ENCODE data around the gene PCED1B.

The PCED1B gene

GRCh38 chr12:47123730-47124129 is 44.3 kb downstream of the PCED1B start:
- peak; percentile 41 for DNase-seq

DNA sequence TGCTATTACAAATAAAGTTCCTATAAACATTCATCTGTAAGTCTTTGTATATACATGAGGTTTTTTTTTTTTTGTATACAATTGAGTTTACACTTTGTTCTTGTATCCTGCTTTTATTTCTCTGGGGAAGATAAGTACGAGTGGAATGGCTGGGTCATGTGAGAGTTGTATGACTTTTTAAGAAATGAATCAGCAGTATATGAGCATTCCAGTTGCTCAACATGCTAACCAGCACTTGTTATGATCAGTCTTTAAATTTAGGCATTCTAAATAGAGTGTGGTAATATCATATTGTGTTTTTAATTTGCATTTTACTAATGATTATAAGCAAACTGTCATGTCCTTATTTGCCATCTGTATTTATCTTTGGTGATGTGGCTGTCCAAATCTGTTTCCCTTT is 45.0 kb downstream of the PCED1B start:
- peak; percentile 67 for DNase-seq

DNA sequence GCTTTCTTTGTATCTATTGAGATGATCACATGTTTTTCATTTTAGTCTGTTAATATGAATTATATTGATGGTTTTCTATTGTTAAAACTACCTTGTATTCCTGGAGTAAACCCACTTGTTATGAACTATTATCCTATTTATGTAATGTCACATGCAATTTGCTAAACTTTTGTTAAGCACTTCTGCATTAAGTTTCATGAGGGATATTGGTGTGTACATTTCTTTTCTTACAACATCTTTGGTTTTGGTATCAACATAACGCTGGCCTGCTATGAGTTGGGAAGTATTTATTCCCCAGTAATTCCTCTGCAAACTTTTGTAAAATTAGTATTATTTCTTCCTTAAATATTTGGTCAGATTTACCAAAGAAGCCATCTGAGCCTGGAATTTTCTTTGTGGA is 46.8 kb downstream of the PCED1B start:
- no peak for DNase-seq

DNA sequence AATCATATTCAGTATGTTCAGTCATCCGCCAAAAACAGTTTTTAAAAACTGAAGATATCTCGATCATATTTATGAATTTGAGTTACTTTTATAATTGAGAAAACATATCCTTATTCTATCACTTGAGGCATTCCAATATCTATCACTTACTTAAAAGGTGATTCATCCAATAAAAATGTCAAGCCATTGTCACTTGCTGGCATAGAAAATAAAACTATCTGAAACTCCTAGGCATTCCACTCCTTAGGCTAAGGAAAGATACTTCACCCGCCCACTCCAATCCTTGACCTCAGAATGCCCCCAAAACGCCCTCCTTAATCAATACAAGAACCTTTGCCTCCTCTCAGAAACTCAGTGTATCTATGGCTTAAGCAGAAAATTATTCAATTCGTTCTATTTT is 51.6 kb downstream of the PCED1B start:
- peak; percentile 41 for DNase-seq

DNA sequence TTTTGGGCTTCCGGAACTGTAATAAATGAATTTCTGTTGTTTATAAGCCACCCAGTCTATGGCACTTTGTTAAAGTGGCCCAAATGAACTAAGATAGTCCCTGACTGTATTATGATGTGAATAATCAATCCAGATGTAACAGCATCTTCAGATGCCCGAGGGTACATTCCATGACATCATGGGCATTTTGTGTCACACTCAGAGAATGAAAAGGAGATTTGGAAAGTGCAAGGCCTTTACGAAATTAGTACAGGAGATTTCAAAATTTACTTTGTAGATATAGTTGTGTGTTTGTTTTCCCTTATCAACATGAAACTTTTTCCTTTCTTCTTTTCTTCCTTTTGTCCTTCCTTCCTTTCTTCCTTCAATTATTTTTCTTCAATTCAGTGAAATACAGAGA is 54.6 kb downstream of the PCED1B start:
- DNase-seq, result no peak

GRCh38 chr12:47135578-47135977 is 56.2 kb downstream of the PCED1B start:
- DNase-seq, result no peak

DNA sequence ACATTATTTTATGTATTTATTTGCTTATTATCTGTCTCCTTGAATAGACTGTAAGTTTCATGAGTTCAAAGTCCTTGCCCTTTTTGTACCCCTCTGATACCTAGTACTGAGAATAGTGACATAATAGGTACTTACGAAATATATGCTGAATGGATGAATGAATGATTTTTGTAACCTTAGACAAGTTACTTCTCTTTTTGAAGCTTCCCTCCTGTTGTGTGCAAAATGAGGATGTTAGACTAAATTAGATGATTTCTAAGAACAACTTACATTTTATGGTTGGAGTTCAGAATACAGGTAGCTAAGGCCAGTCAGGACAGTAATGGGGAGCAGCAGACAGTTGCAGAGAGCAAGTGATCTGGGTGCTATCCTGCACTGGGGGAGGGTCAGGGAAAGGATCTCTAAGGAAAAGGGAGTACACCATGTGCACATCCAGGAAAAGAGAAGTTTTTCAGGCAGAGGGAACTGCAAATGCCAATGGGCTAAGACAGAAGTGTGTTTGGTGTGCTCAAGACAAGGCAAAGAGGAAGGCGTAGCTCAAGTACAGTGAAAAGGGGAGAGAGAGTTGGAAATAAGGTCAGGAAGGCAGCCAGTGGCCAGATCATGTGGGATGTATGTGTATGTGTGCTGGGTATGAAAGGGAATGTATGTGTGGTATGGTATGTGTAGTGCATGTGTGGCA is 59.7 kb downstream of the PCED1B start:
- no peak for DNase-seq

DNA sequence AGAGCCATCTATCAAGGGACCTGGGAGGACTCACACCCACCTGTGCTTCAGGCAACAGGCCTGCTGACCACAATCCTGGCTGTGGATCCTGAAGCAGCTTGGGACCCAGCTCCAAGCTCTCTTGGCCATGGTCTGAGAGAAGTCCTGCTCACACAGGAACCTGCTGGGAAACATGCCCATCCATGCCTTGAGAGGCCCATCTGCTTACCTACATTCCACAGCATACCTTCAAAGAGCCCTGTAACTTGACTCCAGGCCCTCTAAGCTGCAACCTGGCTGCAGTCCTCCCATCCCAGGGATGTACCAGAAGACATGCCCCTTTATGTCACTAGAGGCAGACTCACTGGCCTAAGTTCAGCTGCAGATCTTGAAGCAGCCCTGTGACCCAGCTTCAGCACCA is 62.0 kb downstream of the PCED1B start:
- DNase-seq, result no peak

- no peak for DNase-seq
Observed at GRCh38 chr12:47144769-47145168, 65.3 kb downstream of the PCED1B start.

- DNase-seq, result no peak
Observed at GRCh38 chr12:47145188-47145587, 65.8 kb downstream of the PCED1B start.

DNA sequence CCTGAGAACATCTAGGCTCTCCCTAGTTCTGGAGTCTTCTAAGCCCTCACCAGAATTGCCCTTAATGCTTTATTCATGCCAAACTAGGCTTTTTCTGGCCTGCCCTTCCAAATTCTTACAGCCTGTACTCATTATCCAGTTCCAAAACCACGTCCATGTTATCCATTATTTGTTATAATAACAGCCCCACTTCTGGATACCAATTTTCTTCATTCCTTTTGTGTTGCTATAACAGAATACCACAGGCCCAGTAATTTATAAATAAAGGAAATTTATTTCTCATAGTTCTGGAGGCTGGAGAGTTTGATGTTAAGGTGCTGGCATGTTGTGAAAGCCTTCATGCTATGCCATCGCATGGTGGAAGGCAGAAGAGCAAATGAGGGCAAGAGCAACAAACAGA is 68.3 kb downstream of the PCED1B start:
- DNase-seq, result peak; percentile 84

GRCh38 chr12:47149146-47149545 is 69.7 kb downstream of the PCED1B start:
- DNase-seq, result no peak

GRCh38 chr12:47152095-47152494 is 72.7 kb downstream of the PCED1B start:
- no peak for DNase-seq

DNA sequence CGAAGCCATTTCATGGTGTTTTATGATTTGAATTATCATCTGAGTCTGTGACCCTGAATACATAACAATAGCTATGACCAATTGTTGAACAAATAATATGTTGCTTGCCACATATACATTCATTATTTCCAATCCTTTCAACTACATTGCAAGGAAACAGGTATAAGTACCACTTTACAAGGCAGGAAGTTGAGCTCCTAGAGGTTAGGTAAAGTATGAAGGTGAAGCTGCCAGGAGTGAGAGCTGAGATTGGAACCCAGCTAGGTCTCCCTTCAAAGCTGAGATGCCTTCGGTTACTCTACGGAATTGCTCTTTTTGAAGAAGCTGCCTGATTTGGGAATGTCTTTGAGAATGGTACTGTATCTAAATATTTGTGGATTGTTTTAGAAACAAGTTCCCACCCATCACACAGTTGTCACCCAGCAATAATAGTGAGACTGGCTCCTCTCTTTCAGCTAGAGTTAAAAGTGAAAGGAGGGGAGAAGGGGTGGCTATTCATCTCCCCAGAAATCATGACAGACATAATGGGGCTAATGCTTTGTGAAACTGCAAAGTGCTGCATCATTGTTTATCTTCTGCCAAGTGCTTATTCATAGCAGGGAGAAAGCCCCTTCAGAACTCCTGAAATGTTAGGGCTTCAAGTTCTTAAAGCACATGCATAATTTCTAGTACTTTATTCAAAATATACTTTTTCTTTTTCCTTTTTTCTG is 76.2 kb downstream of the PCED1B start:
- peak; percentile 37 for DNase-seq

- peak; percentile 40 for DNase-seq
Observed at GRCh38 chr12:47156167-47156736, 76.8 kb downstream of the PCED1B start.

GRCh38 chr12:47158792-47159191 is 79.4 kb downstream of the PCED1B start:
- DNase-seq, result no peak

GRCh38 chr12:47159348-47159747 is 79.9 kb downstream of the PCED1B start:
- DNase-seq, result no peak

DNA sequence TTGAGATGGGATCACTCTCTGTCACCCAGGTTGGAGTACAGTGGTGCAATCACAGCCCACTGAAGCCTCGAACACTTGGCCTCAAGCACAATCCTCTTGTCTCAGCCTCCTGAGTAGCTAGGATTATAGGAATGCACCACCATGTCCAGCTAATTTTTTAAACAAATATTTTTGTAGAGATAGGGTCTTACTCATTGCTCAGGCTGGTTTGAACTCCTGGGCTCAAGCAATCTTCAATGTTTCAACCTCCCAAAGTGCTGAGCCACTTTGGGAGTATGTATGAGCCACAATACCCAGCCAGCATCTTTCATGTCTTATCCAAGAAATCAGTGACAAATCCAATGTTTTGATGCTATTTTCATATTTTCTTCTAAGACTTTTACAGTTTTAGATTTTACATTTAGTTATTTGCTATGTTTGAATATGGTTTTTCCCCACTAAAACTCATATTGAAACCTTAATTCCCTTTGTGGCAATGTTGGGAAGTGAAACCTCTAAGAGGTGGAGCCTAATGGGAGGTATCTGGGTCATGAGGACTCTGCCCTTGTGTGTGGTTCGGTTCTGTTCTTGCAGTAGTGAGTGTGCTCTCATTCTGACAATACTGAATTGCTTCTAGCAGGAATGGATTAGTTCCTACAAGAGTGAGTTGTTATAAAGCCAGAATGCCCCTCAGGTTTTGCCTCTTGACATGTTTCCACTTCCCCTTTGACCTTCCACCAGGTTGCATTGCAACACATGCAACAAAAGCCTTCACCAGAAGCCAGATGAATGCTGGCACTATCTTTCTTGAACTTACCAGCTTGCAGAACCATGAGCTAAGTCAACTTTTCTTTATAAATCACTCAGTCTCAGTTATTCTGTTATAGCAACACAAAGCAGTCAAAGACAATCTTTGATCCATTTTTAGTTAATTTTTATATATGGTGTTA is 81.2 kb downstream of the PCED1B start:
- DNase-seq, result peak; percentile 76

DNA sequence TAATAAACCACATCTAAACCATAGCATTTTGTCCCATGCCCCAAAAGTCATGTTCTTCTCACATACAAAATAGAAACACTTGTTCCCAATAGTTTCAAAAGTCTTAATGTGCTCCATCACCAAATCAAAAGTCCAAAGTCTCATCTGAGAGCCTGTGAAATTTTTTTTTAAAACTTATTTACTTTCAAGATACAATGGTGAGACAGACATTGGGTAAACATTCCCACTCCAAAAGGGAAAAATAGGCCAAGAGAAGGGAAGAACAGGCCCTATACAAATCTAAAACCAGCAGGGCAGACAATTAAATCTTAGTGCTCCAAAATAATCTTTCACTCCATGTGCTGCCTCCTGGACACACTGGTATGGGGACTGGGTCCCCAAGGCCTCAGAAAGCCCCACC is 84.7 kb downstream of the PCED1B start:
- no peak for DNase-seq

DNA sequence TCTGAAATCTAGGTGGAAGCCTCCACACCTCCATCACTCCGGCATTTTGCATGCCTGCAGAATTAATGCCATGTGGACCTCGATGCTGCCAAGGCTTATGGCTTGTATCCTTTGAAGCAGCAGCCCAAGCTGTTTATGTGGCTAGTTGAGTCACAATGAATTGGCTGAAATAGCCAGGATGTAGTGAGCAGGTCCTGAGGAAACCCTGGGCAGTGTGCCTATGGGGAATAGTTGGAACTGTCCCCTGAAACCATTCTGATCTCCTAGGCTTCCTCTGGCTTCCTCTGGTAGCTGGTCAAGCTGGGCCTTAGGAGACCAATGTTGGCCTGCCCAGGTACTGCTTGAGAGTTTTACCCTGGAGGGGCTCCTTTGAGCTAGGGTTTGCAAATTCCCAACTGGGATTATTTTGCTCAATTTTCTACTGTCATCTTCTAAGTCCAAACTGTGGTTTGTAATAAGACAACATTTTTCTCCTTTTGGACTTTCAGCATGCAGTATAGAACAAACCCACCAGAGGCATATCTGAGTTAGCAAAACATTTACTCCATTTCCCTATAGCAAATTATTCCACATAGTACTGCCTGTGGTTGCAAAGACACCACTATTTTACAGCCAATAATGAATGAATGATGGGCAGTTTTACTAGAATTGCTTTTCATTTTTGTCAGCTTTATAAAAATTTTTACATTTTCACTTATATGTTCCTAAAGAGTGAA is 85.5 kb downstream of the PCED1B start:
- peak; percentile 21 for DNase-seq

- DNase-seq, result no peak
Observed at GRCh38 chr12:47165934-47166333, 86.5 kb downstream of the PCED1B start.

- no peak for DNase-seq
Observed at GRCh38 chr12:47166365-47166764, 86.9 kb downstream of the PCED1B start.

Measured in fibroblast of skin of back (primary cell).